ENCODE results near the gene PPARG. TPM values are rescaled to one million over a fixed set of nuclear protein-coding genes. Genes with fewer than 3 reads are reported as not detected.

Gene PPARG
- total and polyA plus RNA-seq, 2 experiments from 2014 or later: 25.1 to 37.9 TPM

GRCh38 chr3:12287727-12288181, 1.1 kb upstream of the PPARG start:
- Histone ChIP-seq H3K4me1 (ENCODE audit: insufficient read depth) (peaks cover 5% of the 10 kb centered on the region), H2AFZ (peak overlapping the region; percentile 98), H3K79me2 (peaks cover 38% of the 10 kb centered on the region), H4K20me1 (ENCODE audit: insufficient read depth, poor library complexity, severe bottlenecking) (no peaks in the 10 kb centered on the region), H3K27me3 (no peaks in the 10 kb centered on the region), H3K4me2 (peak overlapping the region; percentile 92), H3K4me3 (peak overlapping the region; percentile 76), H3K36me3 (replicated peaks; ENCODE audit: insufficient read depth, low read depth) (no peaks in the 10 kb centered on the region), H3K9me2 (replicated peaks; ENCODE audit: insufficient read depth) (no peaks in the 10 kb centered on the region), H3K27ac (peak overlapping the region; percentile 94), H3K9me3 (ENCODE audit: low read depth) (no peaks in the 10 kb centered on the region)
- DNase-seq (ENCODE audit: low spot score): peak; percentile 87
- no peak for TF ChIP-seq EZH2 (IDR thresholded peaks at IDR 0.05; ENCODE audit: borderline replicate concordance)
- TF ChIP-seq, protein P1, sequence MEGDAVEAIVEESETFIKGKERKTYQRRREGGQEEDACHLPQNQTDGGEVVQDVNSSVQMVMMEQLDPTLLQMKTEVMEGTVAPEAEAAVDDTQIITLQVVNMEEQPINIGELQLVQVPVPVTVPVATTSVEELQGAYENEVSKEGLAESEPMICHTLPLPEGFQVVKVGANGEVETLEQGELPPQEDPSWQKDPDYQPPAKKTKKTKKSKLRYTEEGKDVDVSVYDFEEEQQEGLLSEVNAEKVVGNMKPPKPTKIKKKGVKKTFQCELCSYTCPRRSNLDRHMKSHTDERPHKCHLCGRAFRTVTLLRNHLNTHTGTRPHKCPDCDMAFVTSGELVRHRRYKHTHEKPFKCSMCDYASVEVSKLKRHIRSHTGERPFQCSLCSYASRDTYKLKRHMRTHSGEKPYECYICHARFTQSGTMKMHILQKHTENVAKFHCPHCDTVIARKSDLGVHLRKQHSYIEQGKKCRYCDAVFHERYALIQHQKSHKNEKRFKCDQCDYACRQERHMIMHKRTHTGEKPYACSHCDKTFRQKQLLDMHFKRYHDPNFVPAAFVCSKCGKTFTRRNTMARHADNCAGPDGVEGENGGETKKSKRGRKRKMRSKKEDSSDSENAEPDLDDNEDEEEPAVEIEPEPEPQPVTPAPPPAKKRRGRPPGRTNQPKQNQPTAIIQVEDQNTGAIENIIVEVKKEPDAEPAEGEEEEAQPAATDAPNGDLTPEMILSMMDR (IDR thresholded peaks at IDR 0.05; ENCODE audit: poor library complexity): peak; percentile 12
- WGBS (ENCODE audit: low lambda C conversion rate, missing lambda C conversion rate): 1% methylated on average over 20 of the region's 63 CpGs

DNA sequence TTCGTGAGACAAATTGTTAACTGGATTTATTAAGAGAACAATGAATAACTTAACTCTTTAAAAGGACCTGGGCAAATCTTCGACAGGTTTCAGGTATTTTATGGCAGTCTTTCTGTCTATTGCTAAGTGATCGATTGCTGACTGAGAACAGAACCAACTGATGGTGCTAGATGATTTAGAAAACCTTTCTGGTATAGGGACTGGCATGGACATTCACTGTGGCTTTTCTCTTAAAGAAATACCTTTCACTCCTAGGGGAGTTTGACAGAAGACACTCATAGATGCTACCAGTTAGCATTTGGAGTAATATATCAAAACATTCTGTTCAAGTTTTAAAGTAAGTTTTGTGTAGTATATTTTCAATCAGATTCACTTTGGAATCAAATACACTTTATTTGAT, 654 bp downstream of the PPARG start:
- Histone ChIP-seq H4K20me1 (ENCODE audit: insufficient read depth, poor library complexity, severe bottlenecking) (no peaks in the 10 kb centered on the region), H3K27me3 (no peaks in the 10 kb centered on the region), H3K79me2 (peaks cover 56% of the 10 kb centered on the region), H2AFZ (no peak overlapping the region), H3K4me3 (peak overlapping the region; percentile 14), H3K36me3 (replicated peaks; ENCODE audit: insufficient read depth, low read depth) (no peaks in the 10 kb centered on the region), H3K9me2 (replicated peaks; ENCODE audit: insufficient read depth) (no peaks in the 10 kb centered on the region), H3K4me2 (peak overlapping the region; percentile 92), H3K27ac (no peak overlapping the region), H3K4me1 (ENCODE audit: insufficient read depth) (peaks cover 5% of the 10 kb centered on the region), H3K9me3 (ENCODE audit: low read depth) (no peaks in the 10 kb centered on the region)
- TF ChIP-seq EZH2phosphoT487 (IDR thresholded peaks at IDR 0.05; ENCODE audit: low read depth, severe bottlenecking, unreplicated experiment) (no peak), EZH2 (IDR thresholded peaks at IDR 0.05; ENCODE audit: borderline replicate concordance) (no peak)
- TF ChIP-seq, protein P1 (IDR thresholded peaks at IDR 0.05; ENCODE audit: poor library complexity): no peak
- 46% methylated on average over 3 of the region's 3 CpGs for WGBS (ENCODE audit: low lambda C conversion rate, missing lambda C conversion rate)
- DNase-seq (ENCODE audit: low spot score): no peak

DNA sequence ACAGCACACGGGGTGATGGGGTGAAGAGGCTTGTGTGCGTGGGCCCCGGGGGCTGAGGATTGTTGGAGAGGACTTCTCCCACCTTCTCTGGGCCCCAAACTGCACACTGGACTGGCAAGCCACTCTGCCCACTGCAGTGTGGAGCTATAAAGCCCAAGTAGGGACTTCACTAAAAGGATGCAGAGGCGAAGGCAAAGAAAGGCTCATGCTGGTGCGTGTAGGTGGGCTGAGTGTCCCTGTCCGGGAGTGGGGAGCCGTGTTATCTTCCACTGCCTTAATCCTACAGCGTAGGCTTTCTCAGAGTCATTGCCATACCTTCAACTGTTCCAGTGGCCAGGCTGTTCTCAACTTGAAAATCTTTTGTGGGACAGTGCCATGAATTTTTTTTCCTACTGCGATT, 3.9 kb downstream of the PPARG start:
- no peak for DNase-seq (ENCODE audit: low spot score)
- Histone ChIP-seq H3K27me3 (no peaks in the 10 kb centered on the region), H3K27ac (no peak overlapping the region), H4K20me1 (ENCODE audit: insufficient read depth, poor library complexity, severe bottlenecking) (no peaks in the 10 kb centered on the region), H3K79me2 (peaks cover 80% of the 10 kb centered on the region), H3K4me1 (ENCODE audit: insufficient read depth) (no peaks in the 10 kb centered on the region), H3K36me3 (replicated peaks; ENCODE audit: insufficient read depth, low read depth) (no peaks in the 10 kb centered on the region), H3K9me3 (ENCODE audit: low read depth) (no peaks in the 10 kb centered on the region), H2AFZ (no peak overlapping the region), H3K9me2 (replicated peaks; ENCODE audit: insufficient read depth) (no peaks in the 10 kb centered on the region), H3K4me3 (no peak overlapping the region), H3K4me2 (no peak overlapping the region)
- 84% methylated on average over 9 of the region's 9 CpGs for WGBS (ENCODE audit: low lambda C conversion rate, missing lambda C conversion rate)
- TF ChIP-seq, protein P1 (IDR thresholded peaks at IDR 0.05; ENCODE audit: poor library complexity): no peak
- no peak for TF ChIP-seq EZH2 (IDR thresholded peaks at IDR 0.05; ENCODE audit: borderline replicate concordance)
- TF ChIP-seq EZH2phosphoT487 (IDR thresholded peaks at IDR 0.05; ENCODE audit: low read depth, severe bottlenecking, unreplicated experiment): no peak

All from hepatocyte (in vitro differentiated cells).